Measurements from ENCODE around the gene TBXA2R. TPM values are rescaled to one million over a fixed set of nuclear protein-coding genes. Genes with fewer than 3 reads are reported as not detected.

Gene TBXA2R
- total RNA-seq, 3 donors from 2014 or later, result 0.32 to 0.44 (median 0.33) TPM

DNA sequence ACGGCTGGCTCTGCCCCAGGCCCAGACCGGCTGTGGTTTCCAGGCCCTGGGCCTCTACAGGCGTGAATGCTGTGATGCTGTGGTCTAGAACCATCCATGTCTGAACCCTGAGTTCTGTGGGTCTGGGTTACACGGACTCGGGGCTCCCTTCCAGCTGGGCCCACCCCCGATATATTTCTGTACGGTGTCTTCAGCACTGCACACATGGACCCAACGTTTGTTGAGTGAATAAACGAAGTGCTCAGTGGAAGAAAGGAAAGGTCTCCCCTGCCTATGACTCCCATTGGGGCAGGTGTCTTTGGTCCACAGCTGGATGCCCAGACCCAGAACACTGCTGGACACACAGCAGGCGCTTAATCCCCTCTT lies 61.0 kb downstream of the TBXA2R start:
- no peaks in the 10 kb centered on the region for H3K4me1 ChIP-seq
- H3K27ac ChIP-seq, result no peak overlapping the region
- H3K27me3 ChIP-seq, result no peaks in the 10 kb centered on the region
- no peak for DNase-seq (ENCODE audit: low spot score in 2 of 2)
- H3K4me3 ChIP-seq, result no peak overlapping the region
- H3K9me3 ChIP-seq, result no peaks in the 10 kb centered on the region
- H3K36me3 ChIP-seq, result no peaks in the 10 kb centered on the region
- intact Hi-C loops (cut with DNase I; ENCODE audit: low total_unique reads), result loop anchor here (5.0 kb wide), 1 partner anchor 72 kb away; no protein-coding TSS in a partner anchor
- TF ChIP-seq, protein P1, sequence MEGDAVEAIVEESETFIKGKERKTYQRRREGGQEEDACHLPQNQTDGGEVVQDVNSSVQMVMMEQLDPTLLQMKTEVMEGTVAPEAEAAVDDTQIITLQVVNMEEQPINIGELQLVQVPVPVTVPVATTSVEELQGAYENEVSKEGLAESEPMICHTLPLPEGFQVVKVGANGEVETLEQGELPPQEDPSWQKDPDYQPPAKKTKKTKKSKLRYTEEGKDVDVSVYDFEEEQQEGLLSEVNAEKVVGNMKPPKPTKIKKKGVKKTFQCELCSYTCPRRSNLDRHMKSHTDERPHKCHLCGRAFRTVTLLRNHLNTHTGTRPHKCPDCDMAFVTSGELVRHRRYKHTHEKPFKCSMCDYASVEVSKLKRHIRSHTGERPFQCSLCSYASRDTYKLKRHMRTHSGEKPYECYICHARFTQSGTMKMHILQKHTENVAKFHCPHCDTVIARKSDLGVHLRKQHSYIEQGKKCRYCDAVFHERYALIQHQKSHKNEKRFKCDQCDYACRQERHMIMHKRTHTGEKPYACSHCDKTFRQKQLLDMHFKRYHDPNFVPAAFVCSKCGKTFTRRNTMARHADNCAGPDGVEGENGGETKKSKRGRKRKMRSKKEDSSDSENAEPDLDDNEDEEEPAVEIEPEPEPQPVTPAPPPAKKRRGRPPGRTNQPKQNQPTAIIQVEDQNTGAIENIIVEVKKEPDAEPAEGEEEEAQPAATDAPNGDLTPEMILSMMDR (IDR thresholded peaks at IDR 0.05), result no peak
- TF ChIP-seq POLR2AphosphoS5 (IDR thresholded peaks at IDR 0.05), result no peak

DNA sequence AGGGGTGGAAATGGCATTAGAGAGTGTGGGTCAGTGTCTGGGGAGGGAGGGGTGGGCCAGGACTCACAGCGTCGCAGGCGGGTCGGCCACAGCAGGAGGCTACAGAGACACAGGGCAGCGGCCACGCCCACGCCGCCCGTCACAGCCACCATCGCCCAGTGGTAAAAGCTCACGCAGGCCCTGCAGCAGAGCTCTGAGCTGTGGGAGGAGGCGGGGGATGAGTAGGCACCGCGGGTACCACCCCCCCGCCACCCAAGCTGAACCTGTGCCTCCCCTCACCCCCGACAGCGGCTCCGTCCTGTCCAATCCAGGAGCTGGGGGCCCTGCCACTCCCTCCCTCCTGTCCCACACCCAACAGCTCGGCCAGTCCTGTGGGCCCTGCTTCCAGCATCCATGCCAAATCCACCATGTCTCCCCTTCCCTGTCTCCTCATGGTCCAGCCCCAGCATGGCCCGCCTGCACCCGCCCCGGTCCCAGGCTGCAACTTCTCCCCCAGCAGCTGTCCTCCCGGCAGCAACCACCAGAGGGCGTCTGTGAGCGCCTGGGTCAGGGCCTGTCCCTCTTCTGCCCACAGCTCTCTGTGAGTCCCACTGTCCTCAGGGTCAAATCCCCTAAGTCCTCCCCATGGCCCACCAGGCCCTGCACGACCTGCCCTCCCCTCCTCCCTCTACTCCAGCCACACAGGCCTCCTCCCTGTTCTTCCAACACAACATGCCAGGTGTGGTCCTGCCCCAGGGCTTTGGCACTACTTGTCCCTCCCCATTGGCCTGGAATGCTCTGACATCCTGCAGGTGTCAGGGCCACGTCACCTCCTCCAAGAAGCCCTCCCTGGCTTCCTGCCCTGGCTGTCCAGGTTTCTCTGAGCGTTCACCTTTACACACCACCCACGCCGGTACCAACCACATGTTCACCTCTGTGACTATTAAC lies 61.7 kb downstream of the TBXA2R start:
- Histone ChIP-seq H3K27me3 (no peaks in the 10 kb centered on the region), H3K4me1 (no peaks in the 10 kb centered on the region), H3K27ac (no peak overlapping the region), H3K4me3 (no peak overlapping the region), H3K36me3 (no peaks in the 10 kb centered on the region), H3K9me3 (no peaks in the 10 kb centered on the region)
- DNase-seq (ENCODE audit: low spot score in 2 of 2), result no peak
- no peak for TF ChIP-seq POLR2AphosphoS5 (IDR thresholded peaks at IDR 0.05)
- TF ChIP-seq, protein P1 (IDR thresholded peaks at IDR 0.05), result peak; percentile 83 to 92 (median 83)
- intact Hi-C loops (cut with DNase I; ENCODE audit: low total_unique reads), result loop anchor here (5.0 kb wide), 1 partner anchor 72 kb away; no protein-coding TSS in a partner anchor

Other genes starting within 250 kb of the TBXA2R start
- gene NFIC, start 240.3 kb downstream of the TBXA2R start, total RNA-seq, result 10 to 100 TPM; 48.9 to 97.8 (median 73.1) TPM
- 1 to 10 TPM in 2 of 3 donors, not detected in 1; 2.0 to 6.7 TPM for gene SMIM24, start 126.3 kb downstream of the TBXA2R start, total RNA-seq
- not detected for gene SMIM44, start 123.4 kb downstream of the TBXA2R start, total RNA-seq
- gene DOHH, start 106.2 kb downstream of the TBXA2R start, total RNA-seq, result 10 to 100 TPM; 11.6 to 13.4 (median 12.2) TPM
- gene FZR1, start 100.6 kb downstream of the TBXA2R start, total RNA-seq, result 10 to 100 TPM; 15.8 to 28.7 (median 26.5) TPM
- gene TEKTIP1, start 67.7 kb downstream of the TBXA2R start, total RNA-seq, result 1 to 10 TPM in 1 of 3 donors, not detected in 2; 2.0 TPM
- gene MFSD12, start 49.3 kb downstream of the TBXA2R start, total RNA-seq, result 10 to 100 TPM; 44.5 to 50.9 (median 44.9) TPM
- gene HMG20B, start 33.9 kb downstream of the TBXA2R start, total RNA-seq, result 100 to 1,000 TPM; 120 to 142 (median 127) TPM
- gene GIPC3, start 21.4 kb downstream of the TBXA2R start, total RNA-seq, result under 1 TPM; 0.29 to 0.66 (median 0.64) TPM
- gene CACTIN, start 19.9 kb upstream of the TBXA2R start, total RNA-seq, result 10 to 100 TPM; 21.8 to 30.5 (median 27.5) TPM
- gene PIP5K1C, start 93.6 kb upstream of the TBXA2R start, total RNA-seq, result 10 to 100 TPM; 14.6 to 15.7 (median 15.7) TPM
- 10 to 100 TPM in 2 of 3 donors, under 1 TPM in 1; 0.16 to 36.6 (median 20.0) TPM for gene TJP3, start 101.5 kb upstream of the TBXA2R start, total RNA-seq
- 10 to 100 TPM; 24.0 to 24.9 (median 24.6) TPM for gene APBA3, start 154.8 kb upstream of the TBXA2R start, total RNA-seq
- 10 to 100 TPM; 69.9 to 81.5 (median 73.4) TPM for gene MRPL54, start 155.8 kb upstream of the TBXA2R start, total RNA-seq
- under 1 TPM in 1 of 3 donors, not detected in 2; 0.66 TPM for gene RAX2, start 165.4 kb upstream of the TBXA2R start, total RNA-seq
- 1 to 10 TPM; 1.8 to 5.6 (median 5.2) TPM for gene MATK, start 179.5 kb upstream of the TBXA2R start, total RNA-seq

Data from breast epithelium (tissue), 4 donors.